GM19372 (cell line): ENCODE results near the gene KDM5A.

Source experiments
- ATAC-seq: cut with Tn5 transposase; IDR thresholded peaks from one replicate; pipeline ENCODE4 v1.9.1; 2021; ENCODE audit warnings: mild to moderate bottlenecking, low read depth, moderate library complexity; ENCODE audit not compliant: unreplicated experiment

Gene KDM5A

GRCh38 chr12:275812-276211 lies 113.3 kb downstream of the KDM5A start:
- no peak for ATAC-seq

- no peak for ATAC-seq
Observed at GRCh38 chr12:273382-273781, 115.7 kb downstream of the KDM5A start.

- no peak for ATAC-seq
Observed at GRCh38 chr12:272942-273341, 116.2 kb downstream of the KDM5A start.

GRCh38 chr12:271161-271560 lies 118.0 kb downstream of the KDM5A start:
- no peak for ATAC-seq

DNA sequence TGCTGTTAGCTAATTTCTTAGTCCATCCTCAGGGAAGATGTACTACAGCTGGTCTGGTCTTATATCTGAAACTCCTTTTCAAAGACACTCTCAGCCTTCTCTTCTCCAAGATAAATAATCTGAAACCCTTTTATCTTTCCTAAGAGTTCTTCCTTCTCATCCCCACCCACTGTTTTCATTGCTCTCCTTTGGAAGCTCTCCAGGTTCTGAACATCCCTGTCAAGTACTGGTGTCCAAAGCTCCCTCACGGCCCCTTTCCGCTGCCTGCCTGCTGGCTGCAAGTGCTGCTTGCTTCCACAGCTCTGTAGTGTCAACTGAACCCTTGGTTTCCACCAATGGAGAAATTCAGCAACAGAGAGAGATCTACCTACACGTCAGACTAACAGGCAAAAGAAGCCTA lies 119.9 kb downstream of the KDM5A start:
- no peak for ATAC-seq

DNA sequence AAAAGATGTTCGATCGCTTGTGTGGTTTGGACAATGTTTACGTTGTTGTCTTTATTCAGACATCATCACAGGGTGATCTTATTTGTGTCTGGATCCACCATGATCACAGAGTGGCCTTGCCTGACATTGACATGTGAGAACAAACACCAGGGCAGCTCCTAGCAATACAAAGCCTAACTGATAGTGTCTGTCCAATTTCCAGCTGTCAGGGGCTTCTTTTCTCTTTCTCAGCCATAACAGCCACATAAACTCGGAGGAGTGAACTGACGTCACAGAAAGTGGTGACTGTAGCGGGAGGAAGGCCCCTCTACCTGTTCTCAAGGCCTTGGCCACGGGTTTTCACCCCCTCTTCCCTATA lies 120.7 kb downstream of the KDM5A start:
- ATAC-seq: no peak

GRCh38 chr12:267581-268482 lies 121.3 kb downstream of the KDM5A start:
- ATAC-seq: no peak

DNA sequence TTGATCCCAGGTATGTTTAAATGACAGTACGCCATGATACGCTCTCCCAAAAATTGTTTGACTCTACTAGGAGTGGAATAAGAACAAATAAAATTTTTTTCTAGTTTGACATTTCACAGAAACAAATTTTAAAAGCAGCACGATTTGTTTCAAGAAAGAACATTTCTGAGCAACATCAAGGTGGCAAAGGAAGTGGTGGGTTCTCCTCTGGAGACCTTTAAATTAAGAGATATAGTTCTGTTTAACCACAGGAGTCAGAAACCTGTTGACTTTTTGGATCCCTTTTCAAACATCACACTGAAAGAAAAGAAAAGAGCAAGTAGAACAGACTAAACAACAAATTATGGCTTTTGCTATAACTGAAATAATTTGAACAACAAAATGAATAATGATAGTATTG lies 124.0 kb downstream of the KDM5A start:
- ATAC-seq: no peak

GRCh38 chr12:264269-264668 lies 124.9 kb downstream of the KDM5A start:
- no peak for ATAC-seq

DNA sequence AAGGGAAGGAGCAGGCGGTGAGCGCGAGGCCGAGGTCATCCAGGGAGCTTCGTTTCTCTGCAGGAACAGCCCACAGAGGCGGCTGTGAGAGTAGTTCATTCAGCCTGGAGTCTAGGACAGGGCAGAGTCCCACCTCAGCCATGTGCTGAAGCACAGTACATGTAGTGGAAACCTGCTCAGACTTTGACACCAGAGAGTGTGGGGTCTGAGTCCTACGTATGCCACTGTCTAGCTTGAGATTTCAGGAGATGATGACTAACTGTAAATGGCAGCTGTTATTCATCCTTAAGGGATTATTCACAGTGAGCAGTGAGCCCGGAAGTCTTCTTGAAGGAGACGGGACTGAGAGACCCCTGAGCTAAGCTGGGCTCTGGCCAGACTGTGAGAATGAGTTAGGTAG lies 125.5 kb downstream of the KDM5A start:
- ATAC-seq: no peak

DNA sequence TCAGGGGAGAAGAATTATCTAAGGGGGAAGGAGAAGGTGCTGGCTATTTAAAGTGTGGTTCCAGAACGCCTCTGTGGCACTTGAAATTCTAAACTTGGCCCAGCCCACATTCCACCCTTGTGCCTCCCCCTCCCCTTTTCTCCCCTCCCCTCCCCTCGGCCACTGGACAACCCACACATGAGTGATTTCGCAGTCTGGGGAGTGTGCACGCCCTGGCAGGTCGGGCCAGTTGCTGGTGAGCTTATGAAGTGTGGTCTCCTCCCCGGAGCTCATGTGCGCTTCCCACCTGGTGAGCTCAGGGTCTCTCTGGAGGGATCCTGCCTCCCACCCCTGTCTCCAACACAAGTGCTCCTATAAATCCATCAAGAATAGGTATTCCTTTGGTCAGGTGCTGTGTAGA lies 126.3 kb downstream of the KDM5A start, which contains the start of gene SLC6A13:
Gene SLC6A13 (minus strand): TSS at position 20 of the 400 bp plus-strand sequence. CDS start 2,784 bp downstream, outside the sequence.
- no peak for ATAC-seq

GRCh38 chr12:262113-262512 lies 127.0 kb downstream of the KDM5A start:
- no peak for ATAC-seq

DNA sequence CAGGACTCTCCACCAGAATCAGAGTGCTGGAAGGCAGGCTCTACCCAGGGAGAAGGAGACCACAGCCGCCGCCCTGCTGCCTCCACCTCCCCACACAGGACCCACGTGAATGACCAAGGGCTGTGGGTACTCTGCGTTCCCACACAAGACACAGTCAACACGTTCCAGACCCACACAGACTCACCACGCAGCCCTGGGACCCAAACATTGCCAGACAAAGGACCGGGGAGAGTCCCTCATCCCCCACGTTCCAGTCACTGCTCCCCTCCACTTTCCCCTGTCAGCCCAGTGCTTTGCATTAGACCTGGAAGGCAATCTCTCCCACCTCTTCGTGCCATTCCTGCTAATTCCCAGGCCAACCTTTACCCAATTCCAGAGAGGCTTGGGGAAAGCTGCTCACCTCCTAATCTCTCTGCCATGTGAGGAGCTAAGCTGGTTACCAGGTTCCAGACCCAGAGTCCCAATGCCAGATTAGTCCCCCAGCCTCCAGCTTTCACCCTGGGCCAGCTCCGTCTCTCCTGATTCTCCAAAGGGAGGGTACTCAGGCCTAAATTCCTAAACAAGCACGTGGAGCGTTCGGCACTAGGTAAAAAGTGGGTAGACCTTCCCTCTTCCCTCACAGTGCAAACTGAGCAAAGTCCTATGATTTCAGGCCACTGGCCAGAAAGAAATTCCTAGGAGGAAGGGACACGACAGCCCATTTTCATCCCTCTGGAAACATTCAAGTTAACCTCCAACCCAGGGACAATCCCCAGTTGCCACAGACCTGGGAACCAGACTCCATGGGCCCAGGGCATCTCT lies 131.4 kb downstream of the KDM5A start:
- ATAC-seq: no peak

DNA sequence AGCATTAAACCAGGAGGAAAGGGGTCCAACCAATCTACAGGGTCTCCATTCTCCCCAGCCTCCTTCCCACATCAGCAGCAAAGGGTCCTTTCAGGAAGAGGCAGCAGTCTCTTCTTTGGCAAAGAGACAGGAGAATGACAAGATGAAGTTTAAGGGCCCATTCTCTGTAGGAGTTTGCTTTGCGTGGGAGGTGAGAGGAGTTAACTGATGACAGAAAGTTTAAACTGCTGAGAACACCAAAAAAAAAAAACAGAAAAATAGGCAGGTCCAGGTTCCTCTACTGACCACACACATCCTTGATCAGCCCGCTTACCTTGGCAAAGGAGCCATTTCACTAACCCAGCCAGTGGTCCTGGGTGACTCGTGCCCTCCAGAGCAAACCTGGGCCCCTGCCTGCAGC lies 132.2 kb downstream of the KDM5A start:
- no peak for ATAC-seq

- ATAC-seq: no peak
Observed at GRCh38 chr12:256225-256624, 132.9 kb downstream of the KDM5A start.

DNA sequence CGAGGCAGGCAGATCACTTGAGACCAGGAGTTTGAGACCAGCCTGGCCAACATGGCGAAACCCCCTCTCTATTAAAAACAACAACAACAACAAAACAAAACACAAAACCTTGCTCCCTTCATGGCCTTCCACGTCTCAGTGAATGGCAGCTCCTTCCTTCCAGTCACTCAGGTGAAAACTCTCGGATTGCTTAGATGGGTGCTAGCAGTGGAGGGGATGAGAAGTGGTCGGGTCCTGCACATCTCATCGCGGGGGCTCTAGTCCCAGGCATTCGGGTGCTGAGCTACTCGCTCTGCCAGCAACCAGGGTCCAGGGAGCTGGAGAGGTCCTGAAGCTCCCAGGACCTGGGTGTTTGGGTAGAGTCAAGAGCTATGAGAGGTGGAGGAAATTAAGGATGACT lies 134.2 kb downstream of the KDM5A start:
- no peak for ATAC-seq

- ATAC-seq: no peak
Observed at GRCh38 chr12:254039-254438, 135.1 kb downstream of the KDM5A start.

DNA sequence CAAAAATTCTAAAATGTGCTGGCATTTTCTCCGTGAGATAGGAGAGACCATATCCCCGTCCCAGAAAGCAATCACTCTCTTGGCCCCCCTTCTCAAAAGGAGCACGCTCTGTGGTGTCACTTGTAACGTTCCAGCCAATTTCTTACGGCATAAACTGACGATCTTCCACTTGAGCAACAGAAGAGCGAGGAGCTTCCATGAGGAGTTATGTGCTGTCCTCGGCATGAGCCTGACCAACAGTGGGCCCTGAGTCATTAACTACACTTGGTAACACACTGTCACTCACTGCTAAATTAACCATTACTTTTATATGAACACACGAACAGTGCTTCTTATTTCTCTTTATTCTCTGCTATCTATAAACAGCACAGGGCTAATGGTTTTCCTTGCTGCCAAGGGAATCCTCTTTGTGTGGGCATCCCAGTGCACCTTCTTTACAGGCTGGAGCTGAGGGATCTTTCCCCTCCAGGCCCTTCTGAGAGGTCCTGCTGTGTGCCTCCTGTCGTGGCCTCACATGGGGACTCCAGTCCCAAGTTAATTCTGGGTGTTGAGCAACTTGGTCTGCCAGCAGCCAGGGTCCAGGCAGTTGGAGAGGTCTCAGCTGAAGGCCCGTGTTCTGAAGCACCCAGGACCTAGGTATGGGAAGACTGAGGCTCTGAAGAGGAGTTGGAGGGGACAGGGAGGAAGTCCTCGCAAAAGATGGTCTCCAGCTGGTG lies 135.8 kb downstream of the KDM5A start:
- ATAC-seq: no peak

GRCh38 chr12:252636-253035 lies 136.5 kb downstream of the KDM5A start:
- no peak for ATAC-seq

DNA sequence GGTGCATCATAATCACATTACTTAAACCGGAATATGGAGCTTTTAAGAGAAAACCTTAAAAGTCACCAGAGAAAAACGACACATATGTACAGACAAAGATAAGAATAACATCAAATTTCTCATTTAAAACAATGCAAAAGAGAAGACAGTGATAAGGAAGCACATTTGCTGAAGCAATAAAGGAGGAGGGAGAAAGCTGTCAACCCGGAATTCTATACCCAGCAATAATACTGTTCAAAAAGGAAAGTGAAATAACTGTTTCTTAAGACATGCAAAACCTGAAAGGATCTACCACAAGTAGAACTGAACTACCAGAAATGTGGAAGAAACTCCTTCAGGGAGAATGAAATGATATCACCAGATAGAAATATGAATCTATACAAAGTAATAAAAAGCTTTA lies 141.8 kb downstream of the KDM5A start:
- no peak for ATAC-seq

GRCh38 chr12:243381-243780 lies 145.7 kb downstream of the KDM5A start:
- ATAC-seq: no peak
